Measurements from ENCODE around the gene TET2.

TET2 gene

GRCh38 chr4:105113800-105114199 lies 32.9 kb upstream of the TET2 start:
- TF ChIP-seq, protein P1, sequence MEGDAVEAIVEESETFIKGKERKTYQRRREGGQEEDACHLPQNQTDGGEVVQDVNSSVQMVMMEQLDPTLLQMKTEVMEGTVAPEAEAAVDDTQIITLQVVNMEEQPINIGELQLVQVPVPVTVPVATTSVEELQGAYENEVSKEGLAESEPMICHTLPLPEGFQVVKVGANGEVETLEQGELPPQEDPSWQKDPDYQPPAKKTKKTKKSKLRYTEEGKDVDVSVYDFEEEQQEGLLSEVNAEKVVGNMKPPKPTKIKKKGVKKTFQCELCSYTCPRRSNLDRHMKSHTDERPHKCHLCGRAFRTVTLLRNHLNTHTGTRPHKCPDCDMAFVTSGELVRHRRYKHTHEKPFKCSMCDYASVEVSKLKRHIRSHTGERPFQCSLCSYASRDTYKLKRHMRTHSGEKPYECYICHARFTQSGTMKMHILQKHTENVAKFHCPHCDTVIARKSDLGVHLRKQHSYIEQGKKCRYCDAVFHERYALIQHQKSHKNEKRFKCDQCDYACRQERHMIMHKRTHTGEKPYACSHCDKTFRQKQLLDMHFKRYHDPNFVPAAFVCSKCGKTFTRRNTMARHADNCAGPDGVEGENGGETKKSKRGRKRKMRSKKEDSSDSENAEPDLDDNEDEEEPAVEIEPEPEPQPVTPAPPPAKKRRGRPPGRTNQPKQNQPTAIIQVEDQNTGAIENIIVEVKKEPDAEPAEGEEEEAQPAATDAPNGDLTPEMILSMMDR (conservative IDR thresholded peaks at IDR 0.05; ENCODE audit: low read depth), result no peak
- H3K27ac ChIP-seq, result no peak overlapping the region
- no peak for DNase-seq (ENCODE audit: low spot score)
- ChIA-PET CTCF (no interaction called here), POLR2A (ENCODE audit: low non-redundant PET) (no interaction called here)

DNA sequence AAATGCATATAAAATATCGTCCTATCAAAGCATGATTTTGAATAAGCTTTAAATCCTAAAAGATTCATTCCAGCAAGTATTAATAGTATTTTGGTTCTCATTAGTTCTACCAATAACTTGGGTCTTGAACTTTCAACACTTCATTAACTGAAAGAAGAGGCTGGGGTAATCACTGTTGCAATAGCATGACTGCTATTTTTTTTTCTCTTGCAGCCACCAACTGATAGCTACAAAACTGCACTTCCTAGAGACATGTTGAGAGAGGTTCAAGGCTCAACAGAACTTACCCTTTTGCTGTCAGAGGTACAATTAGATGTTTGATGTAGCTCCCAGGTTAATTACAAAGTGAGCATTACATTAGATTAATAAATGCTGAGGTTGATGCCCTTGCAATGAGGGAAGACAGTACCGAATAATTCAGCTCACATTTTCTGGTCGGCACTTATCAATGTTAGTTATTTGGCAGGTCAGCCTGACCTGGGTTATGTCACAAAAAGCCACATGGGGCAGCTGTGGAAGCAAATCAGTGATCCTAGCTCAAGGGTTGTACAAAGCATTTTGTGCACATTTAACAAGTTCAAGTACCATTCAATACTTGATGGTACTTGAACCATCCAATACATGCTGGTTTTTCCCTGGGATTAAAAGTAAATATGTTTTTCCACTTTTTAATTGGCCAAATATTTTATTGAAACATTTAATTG lies 29.9 kb upstream of the TET2 start:
- TF ChIP-seq, protein P1 (conservative IDR thresholded peaks at IDR 0.05; ENCODE audit: low read depth), result no peak
- ChIA-PET POLR2A (ENCODE audit: low non-redundant PET) (no interaction called here), CTCF (interaction anchor here (0.7 to 1.0 kb wide), 2 partner anchors 256 to 855 kb away, joined by 3 to 7 read pairs; no protein-coding TSS in a partner anchor)
- DNase-seq (ENCODE audit: low spot score), result no peak
- H3K27ac ChIP-seq, result no peak overlapping the region

DNA sequence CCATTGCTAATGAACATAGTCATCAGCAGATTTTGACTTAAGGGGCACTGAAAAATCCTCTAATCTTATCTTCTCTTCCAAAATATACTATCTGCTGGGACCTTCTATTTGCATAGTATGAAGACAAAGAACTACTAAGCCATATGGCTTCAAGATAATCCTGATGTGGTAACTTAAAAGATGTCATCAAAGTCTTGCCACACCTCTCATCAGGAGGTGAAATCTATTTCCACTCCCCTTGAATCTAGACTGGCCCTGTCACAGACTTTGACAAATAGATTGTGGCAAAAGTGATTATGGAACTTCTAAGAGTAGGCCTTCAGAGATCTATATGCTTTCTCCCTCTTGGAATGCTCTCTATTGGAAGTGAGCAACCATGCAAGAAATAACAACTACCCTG lies 27.3 kb upstream of the TET2 start:
- POLR2A ChIA-PET (ENCODE audit: low non-redundant PET), result no interaction called here
- CTCF ChIA-PET, result no interaction called here
- no peak for DNase-seq (ENCODE audit: low spot score)
- H3K27ac ChIP-seq, result no peak overlapping the region
- TF ChIP-seq, protein P1 (conservative IDR thresholded peaks at IDR 0.05; ENCODE audit: low read depth), result no peak

DNA sequence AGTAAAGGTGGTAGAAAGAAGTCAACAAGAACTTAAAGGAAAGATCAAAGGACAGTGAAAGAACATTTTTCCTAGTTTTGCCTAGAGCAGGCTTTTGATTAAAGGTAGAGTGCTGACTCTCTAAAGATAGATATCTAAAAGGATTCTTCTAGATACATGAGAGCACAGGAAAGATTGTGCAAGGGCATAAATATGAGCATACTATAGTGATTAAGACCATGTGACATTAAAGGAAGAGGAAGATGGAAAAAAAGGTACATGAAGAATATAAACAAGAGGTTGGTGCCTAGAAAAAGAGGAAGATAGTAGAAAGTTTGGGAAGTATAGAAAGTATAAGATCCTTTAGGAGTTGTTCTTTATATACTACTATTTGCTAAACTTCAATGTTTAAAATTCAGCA lies 26.1 kb upstream of the TET2 start:
- no peak for DNase-seq (ENCODE audit: low spot score)
- H3K27ac ChIP-seq, result no peak overlapping the region
- TF ChIP-seq, protein P1 (conservative IDR thresholded peaks at IDR 0.05; ENCODE audit: low read depth), result no peak
- ChIA-PET CTCF (no interaction called here), POLR2A (ENCODE audit: low non-redundant PET) (no interaction called here)

- POLR2A ChIA-PET (ENCODE audit: low non-redundant PET), result no interaction called here
- H3K27ac ChIP-seq, result no peak overlapping the region
- DNase-seq (ENCODE audit: low spot score), result peak; percentile 5
- CTCF ChIA-PET, result interaction anchor here (0.7 kb wide), 2 partner anchors 374 to 649 kb away, joined by 3 read pairs; no protein-coding TSS in a partner anchor
- TF ChIP-seq, protein P1 (conservative IDR thresholded peaks at IDR 0.05; ENCODE audit: low read depth), result no peak
These were observed 24.3 kb upstream of the TET2 start for GRCh38 chr4:105122350-105122749.

DNA sequence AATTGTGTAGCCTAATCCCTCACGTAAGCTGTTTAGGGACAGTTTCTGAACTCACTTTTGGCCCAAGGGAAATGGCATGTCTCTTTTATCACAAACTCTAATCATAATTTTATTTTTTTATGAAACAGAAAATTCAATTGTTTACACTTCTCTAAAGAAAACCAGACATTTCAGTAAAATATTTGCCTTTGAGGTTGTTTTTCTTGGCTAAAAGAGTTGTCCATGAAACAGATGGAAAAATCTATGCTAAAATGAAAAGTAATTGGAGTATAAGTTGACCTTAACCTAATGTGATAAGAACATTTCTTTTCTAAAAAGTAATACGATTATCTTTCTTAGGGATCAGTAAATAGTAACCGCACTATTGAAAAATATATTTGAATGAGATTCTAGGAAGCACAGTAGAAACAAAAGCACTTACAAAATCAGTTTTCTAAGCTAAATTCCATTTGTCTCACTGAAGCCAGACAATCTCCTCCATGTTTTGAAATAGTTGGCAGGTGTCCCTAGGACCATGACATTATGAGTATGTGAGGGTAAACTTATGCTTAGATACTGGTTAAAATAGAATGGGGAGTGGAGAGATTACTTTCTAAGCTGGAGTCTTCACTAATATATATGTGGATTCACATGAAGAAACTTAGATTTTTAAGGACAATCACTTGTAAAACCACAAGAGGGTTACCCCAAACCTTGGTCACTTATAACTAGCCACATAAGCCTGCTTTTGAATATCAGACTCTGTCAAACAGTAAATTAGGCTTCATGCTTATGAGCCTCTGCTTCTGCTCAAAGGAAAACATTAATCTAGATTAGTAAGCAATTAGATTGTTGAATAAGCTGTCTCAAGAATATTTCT lies 20.1 kb upstream of the TET2 start:
- H3K27ac ChIP-seq, result no peak overlapping the region
- ChIA-PET POLR2A (ENCODE audit: low non-redundant PET) (no interaction called here), CTCF (interaction anchor here (0.7 to 1.3 kb wide), 2 partner anchors 14 to 161 kb away, joined by 3 to 6 read pairs; no protein-coding TSS in a partner anchor)
- no peak for DNase-seq (ENCODE audit: low spot score)
- TF ChIP-seq, protein P1 (conservative IDR thresholded peaks at IDR 0.05; ENCODE audit: low read depth), result no peak
